SHP77 treated with DMSO at 0.1 percent for 48 hours (cell line): ENCODE data around the gene PIK3C2B.
A peak's percentile ranks its signal among the peaks of the same experiment; 100 is the strongest.
"Not testable (repeated sequence)": the region's sequence is repeated elsewhere in the genome, so short reads cannot be mapped to it uniquely, and the experiment has no call there.

ENCODE experiments used
- DNase-seq: peaks from one replicate; lab custom pipeline; 2025; lab: John Stamatoyannopoulos, UW

Gene PIK3C2B

GRCh38 chr1:204494281-204495077 is at the start of gene PIK3C2B:
TSS of gene PIK3C2B (minus strand) at chr1:204494805. CDS start at chr1:204469802, 25,003 bp downstream.
- DNase-seq, result peak; percentile 58

GRCh38 chr1:204544321-204544720 is 49.7 kb upstream of the PIK3C2B start:
- no peak for DNase-seq

GRCh38 chr1:204541626-204542025 is 47.0 kb upstream of the PIK3C2B start:
- no peak for DNase-seq

GRCh38 chr1:204532832-204533231 is 38.2 kb upstream of the PIK3C2B start:
- no peak for DNase-seq

GRCh38 chr1:204530932-204531331 is 36.3 kb upstream of the PIK3C2B start:
- no peak for DNase-seq

- DNase-seq, result no peak
Measured at GRCh38 chr1:204529371-204529895, 34.8 kb upstream of the PIK3C2B start.

- no peak for DNase-seq
Measured at GRCh38 chr1:204528677-204529076, 34.1 kb upstream of the PIK3C2B start.

- no peak for DNase-seq
Measured at GRCh38 chr1:204528241-204528640, 33.6 kb upstream of the PIK3C2B start.

- DNase-seq, result no peak
Measured at GRCh38 chr1:204524986-204525385, 30.4 kb upstream of the PIK3C2B start.

GRCh38 chr1:204523605-204524215 is 29.1 kb upstream of the PIK3C2B start:
- DNase-seq, result no peak

GRCh38 chr1:204521941-204522521 is 27.4 kb upstream of the PIK3C2B start:
- not testable (repeated sequence) for DNase-seq

GRCh38 chr1:204520834-204521709 is 26.5 kb upstream of the PIK3C2B start:
- DNase-seq, result no peak

GRCh38 chr1:204517382-204517781 is 22.8 kb upstream of the PIK3C2B start:
- not testable (repeated sequence) for DNase-seq

GRCh38 chr1:204516180-204516879 is 21.7 kb upstream of the PIK3C2B start, which contains the start of gene MDM4:
TSS of gene MDM4 (plus strand) at chr1:204516406. CDS start at chr1:204525519, 9,113 bp downstream.
- DNase-seq, result peak; percentile 89

- DNase-seq, result no peak
Measured at GRCh38 chr1:204514828-204515227, 20.2 kb upstream of the PIK3C2B start.

- DNase-seq, result no peak
Measured at GRCh38 chr1:204513117-204513716, 18.6 kb upstream of the PIK3C2B start.

- DNase-seq, result no peak
Measured at GRCh38 chr1:204511366-204511765, 16.8 kb upstream of the PIK3C2B start.

GRCh38 chr1:204509186-204509635 is 14.6 kb upstream of the PIK3C2B start:
- no peak for DNase-seq

GRCh38 chr1:204507317-204508105 is 12.9 kb upstream of the PIK3C2B start:
- peak; percentile 69 for DNase-seq

- DNase-seq, result peak; percentile 84
Measured at GRCh38 chr1:204506969-204507316, 12.3 kb upstream of the PIK3C2B start.
